Heart right ventricle (tissue), 16 donors: ENCODE measurements around the gene ECEL1. TPM values are rescaled to one million over a fixed set of nuclear protein-coding genes. Genes with fewer than 3 reads are reported as not detected.
A peak's percentile ranks its signal among the peaks of the same experiment; 100 is the strongest.

ENCODE experiments used
- ATAC-seq, 8 donors: fragments of 200-7000 bp; cut with Tn5 transposase; one replicate each; pipeline ENCODE4 v1.9.1; 2020; ENCODE audit warnings: mild to moderate bottlenecking in 8 of 8, moderate library complexity in 8 of 8, moderate number of reproducible peaks in 1 of 8
- DNase-seq, 2 donors: peaks; one replicate each; pipeline ENCODE4 v3.0.0-alpha.2; 2020
- H3K27ac ChIP-seq, 10 donors: fragments of 200-600 bp; sonication (generic) in 2 of 10; one replicate each; pipeline versions ENCODE4 v1.5.0 to v1.8.0; 2020 to 2022; ENCODE audit warnings: mild to moderate bottlenecking in 3 of 10
- H3K27me3 ChIP-seq, 7 donors: fragments of 200-600 bp; one replicate each; pipeline ENCODE4 v1.8.0; 2021 to 2022; ENCODE audit warnings: mild to moderate bottlenecking in 2 of 7
- H3K36me3 ChIP-seq, 9 donors: fragments of 200-600 bp; sonication (generic) in 1 of 9; one replicate each; pipeline versions ENCODE4 v1.5.0 to v1.8.0; 2020 to 2022; ENCODE audit warnings: mild to moderate bottlenecking in 2 of 9
- H3K4me1 ChIP-seq, 9 donors: fragments of 200-600 bp; sonication (generic) in 1 of 9; one replicate each; pipeline versions ENCODE4 v1.5.0 to v1.8.0; 2020 to 2022; ENCODE audit warnings: mild to moderate bottlenecking in 4 of 9
- H3K4me3 ChIP-seq, 10 donors: fragments of 200-600 bp; sonication (generic) in 2 of 10; one replicate each; pipeline versions ENCODE4 v1.5.0 to v1.8.0; 2020 to 2022; ENCODE audit warnings: mild to moderate bottlenecking in 7 of 10, moderate library complexity in 2 of 10
- H3K9me3 ChIP-seq, 11 donors: fragments of 200-600 bp in 10 of 11; sonication (generic) in 2 of 11; one replicate each; pipeline versions ENCODE4 v1.5.0 to v1.8.0; 2013 to 2022; ENCODE audit warnings: mild to moderate bottlenecking in 2 of 11, control low read depth in 1 of 11, moderate library complexity in 1 of 11
- WGBS, 2 donors: extraction: QIAGEN DNeasy Blood & Tissue Kit; methylation state at CpG; one replicate each; pipeline ENCODE4 v1.1.7; 2013; ENCODE audit warnings: inconsistent platforms in 1 of 2; 5-methylcytosine and 5-hydroxymethylcytosine counted together
- intact Hi-C, 10 donors: fragments of 100-400 bp; cut with DNase I; formaldehyde crosslinking; loops; one replicate each; pipeline versions ENCODE4 v1.11.1 to v1.14.2; 2022
- polyA plus RNA-seq, 2 donors: library from polyadenylated mRNA; stranded (reverse); fragments of 200-250 nt; gene quantifications; one replicate each; pipeline ENCODE4 v1.2.3, GENCODE V29; 2013
- total RNA-seq, 10 donors: library from RNA; stranded (reverse); fragmentation: NEBNext Ultra II Directional in 3 of 10; extraction: Animal tissue kit (Norgen Biotek cat#: 25700) in 3 of 10; gene quantifications; one replicate each; pipeline versions ENCODE4 v1.2.1 to v1.2.4, GENCODE V29; 2021 to 2023
- TF ChIP-seq, protein P1 (sequence below), 9 donors: fragments of 200-600 bp; sonication (generic) in 2 of 9; IDR thresholded peaks; one replicate each; pipeline versions ENCODE4 v1.5.0 to v1.8.0; 2021 to 2022; ENCODE audit warnings: antibody characterized with exemption in 9 of 9, mild to moderate bottlenecking in 5 of 9, moderate library complexity in 1 of 9
- donor health status: Arrhythmogenic right ventricular cardiomyopathy.
- donor health status: ischemic (EF 13 %, LVEDD 7.1; RV severe dilation, severe dysfunction).
- donor health status: healthy with polysubstance abuse.
- donor health status: DM: no; HTN: yes; CAD: no.
- donor health status: DM: no; HTN: no; CAD: no.
- donor health status: ischemic (EF 25% LVEDD 6.9; RV normal size, moderate dysfunction).
- donor health status: ischemic (EF 25% LVEDD 5.7; RV mildly dilated, moderate dysfunction).
- donor health status: healthy.
- donor health status: DM: yes; HTN: yes; CAD: no.
- donor health status: Ischemic cardiomyopathy.
- donor health status: ischemic (EF 35%, LVEDD 5.7; RV mildly dilated, moderate dysfunction).
- donor health status: nonischemic (EF 11% LVEDD 7.7; RV severe dilation, severe dysfunction).
- donor health status: DM: yes; HTN: yes; CAD: no.
- donor health status: PGD.
- donor health status: ischemic (EF 29% LVEDD 5.4; RV normal size, mild dysfunction).
- donor health status: nonischemic (EF 23%, LVEDD 6.1; RV moderate dilation, normal function).

Gene ECEL1
- total and polyA plus RNA-seq, 12 donors: 0.23 to 1.5 (median 0.39) TPM; not detected in 8

DNA sequence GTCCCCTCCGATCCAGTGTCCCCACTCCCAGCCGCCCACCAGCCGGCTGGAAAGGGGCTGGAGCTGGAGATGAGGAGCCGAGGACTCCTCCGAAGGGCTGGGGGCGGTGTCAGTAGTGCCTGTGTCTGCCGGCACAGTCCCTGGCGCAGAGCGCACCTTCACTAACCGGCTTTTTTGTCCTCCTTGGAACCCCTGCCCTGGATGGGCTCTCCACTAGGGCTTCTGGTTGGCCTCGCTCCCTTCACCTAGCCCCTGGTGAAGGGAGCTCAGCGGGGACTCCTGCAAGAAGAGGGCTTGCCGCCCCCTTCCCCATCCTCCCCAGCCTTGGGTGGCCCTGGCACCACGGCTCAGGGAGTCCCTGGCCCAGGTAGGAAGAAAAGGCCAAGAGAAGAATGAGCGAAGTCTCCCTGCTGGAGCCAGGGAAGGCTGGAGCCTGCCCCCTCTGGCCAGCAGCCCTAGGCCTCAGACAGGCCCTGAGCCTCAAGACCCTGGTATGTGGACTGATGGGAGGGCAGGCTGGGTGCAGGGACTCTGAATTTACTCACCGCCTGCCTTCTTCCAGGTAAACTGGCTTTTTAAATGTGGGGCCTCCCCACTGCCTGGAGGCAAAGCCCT, 570 bp upstream of the ECEL1 start:
- 45% methylated on average over 16 of the region's 16 CpGs for WGBS, 2 donors
- ATAC-seq: no peak
- DNase-seq: no peak
- Histone ChIP-seq H3K4me3 (no peak overlapping the region), H3K4me1 (peaks cover 0 to 18% (median 11%) of the 10 kb centered on the region in 9 donors), H3K9me3 (no peaks in the 10 kb centered on the region), H3K27me3 (peaks cover 25 to 70% (median 61%) of the 10 kb centered on the region in 7 donors), H3K36me3 (no peaks in the 10 kb centered on the region), H3K27ac (no peak overlapping the region)
- intact Hi-C loops: no loop called here
- TF ChIP-seq, protein P1, sequence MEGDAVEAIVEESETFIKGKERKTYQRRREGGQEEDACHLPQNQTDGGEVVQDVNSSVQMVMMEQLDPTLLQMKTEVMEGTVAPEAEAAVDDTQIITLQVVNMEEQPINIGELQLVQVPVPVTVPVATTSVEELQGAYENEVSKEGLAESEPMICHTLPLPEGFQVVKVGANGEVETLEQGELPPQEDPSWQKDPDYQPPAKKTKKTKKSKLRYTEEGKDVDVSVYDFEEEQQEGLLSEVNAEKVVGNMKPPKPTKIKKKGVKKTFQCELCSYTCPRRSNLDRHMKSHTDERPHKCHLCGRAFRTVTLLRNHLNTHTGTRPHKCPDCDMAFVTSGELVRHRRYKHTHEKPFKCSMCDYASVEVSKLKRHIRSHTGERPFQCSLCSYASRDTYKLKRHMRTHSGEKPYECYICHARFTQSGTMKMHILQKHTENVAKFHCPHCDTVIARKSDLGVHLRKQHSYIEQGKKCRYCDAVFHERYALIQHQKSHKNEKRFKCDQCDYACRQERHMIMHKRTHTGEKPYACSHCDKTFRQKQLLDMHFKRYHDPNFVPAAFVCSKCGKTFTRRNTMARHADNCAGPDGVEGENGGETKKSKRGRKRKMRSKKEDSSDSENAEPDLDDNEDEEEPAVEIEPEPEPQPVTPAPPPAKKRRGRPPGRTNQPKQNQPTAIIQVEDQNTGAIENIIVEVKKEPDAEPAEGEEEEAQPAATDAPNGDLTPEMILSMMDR (IDR thresholded peaks at IDR 0.05): no peak

DNA sequence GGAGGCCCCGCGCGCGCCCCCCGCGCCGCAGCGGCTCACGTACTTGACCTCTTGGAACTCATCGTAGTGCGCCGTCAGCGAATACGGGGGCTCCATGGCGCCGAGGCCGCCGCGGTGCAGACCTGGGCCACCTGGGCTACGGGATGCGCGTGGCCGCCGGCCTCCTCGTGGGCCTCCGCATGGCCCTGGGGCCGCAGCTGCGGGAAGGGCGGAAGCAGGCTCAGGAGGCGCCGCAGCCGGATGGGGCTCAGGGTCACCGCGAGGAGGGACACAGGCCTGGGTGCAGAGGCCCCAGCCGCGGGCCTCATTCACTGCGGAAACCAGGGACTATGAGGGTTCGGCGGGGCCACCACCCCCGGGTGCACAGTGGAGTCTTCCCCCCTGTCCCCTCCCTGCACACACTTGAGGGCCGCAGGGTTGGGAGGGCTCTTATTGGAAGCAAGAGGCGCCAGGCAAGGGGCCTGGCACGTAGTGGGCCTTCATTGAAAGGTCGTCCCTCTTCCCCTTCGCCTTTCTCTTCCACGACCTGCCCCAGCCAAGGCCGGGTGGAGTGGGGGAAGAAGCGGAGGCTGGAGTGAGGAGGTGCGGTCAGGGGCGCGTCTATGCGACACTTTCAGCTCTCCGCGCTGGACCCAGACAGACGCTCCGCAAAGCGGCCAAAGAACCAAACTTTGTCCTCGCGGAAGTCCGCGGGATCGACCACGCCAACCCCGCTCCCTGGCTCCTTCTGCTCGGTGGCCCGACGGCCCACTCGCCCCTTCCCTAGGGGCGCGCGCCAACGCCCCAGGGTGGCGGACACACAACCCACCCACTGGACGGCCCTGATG, 863 bp downstream of the ECEL1 start:
- Histone ChIP-seq H3K4me1 (peaks cover 0 to 18% (median 11%) of the 10 kb centered on the region in 9 donors), H3K36me3 (no peaks in the 10 kb centered on the region), H3K27ac (no peak overlapping the region), H3K4me3 (peak overlapping the region in 2 of 10 donors; percentile 9 to 17), H3K27me3 (peaks cover 25 to 85% (median 71%) of the 10 kb centered on the region in 7 donors), H3K9me3 (no peaks in the 10 kb centered on the region)
- WGBS, 2 donors: 2 to 3% methylated on average over 74 of the region's 74 CpGs
- ATAC-seq (no peak), DNase-seq (no peak)
- intact Hi-C loops: no loop called here
- TF ChIP-seq, protein P1 (IDR thresholded peaks at IDR 0.05): no peak

DNA sequence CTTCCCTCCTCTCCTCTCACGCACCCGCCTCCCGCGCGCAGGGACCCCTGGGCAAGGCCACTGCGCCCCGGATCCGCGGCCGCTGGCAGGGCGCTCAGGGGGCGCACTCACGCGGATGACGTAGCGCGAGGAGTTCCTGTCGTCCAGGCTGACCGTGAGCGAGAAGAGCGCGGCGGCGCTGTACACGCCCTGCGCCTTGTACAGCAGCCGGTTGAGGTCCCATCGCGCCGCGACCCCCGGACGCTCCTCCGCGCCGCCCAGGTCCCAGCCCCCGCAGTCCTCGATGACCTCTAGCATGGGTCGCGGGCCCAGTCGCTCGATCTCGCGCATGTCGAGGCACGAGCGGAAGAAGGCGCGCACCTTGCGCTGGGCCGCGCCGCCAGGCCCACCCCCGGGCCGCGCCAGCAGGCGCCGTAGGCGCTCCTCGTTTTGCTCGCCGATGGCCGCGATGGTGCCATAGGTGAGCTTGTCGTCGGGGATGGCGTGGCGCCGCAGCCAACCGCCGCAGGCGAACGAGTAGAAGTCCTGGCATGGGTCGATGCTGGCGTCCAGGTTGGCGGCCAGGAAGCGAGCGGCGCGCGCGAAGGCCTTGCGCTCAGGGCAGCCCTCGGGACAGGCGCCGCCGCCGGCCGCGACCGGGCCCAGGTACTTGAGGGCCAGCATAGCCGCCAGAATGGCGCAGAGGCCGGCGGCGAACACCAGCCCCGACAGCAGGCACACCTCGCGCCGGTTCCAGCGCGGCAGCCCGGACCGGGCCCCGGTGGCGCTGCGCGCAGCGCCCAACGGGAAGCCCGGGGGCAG, 1.7 kb downstream of the ECEL1 start:
- H3K36me3 ChIP-seq: no peaks in the 10 kb centered on the region
- 2 to 4% methylated on average over 106 to 111 of the region's 111 CpGs for WGBS, 2 donors
- TF ChIP-seq, protein P1 (IDR thresholded peaks at IDR 0.05): no peak
- ATAC-seq: no peak
- intact Hi-C loops: no loop called here
- H3K4me3 ChIP-seq: no peak overlapping the region
- DNase-seq: no peak
- no peak overlapping the region for H3K27ac ChIP-seq
- peaks cover 25 to 93% (median 73%) of the 10 kb centered on the region in 7 donors for H3K27me3 ChIP-seq
- peaks cover 0 to 18% (median 11%) of the 10 kb centered on the region in 9 donors for H3K4me1 ChIP-seq
- no peaks in the 10 kb centered on the region for H3K9me3 ChIP-seq

DNA sequence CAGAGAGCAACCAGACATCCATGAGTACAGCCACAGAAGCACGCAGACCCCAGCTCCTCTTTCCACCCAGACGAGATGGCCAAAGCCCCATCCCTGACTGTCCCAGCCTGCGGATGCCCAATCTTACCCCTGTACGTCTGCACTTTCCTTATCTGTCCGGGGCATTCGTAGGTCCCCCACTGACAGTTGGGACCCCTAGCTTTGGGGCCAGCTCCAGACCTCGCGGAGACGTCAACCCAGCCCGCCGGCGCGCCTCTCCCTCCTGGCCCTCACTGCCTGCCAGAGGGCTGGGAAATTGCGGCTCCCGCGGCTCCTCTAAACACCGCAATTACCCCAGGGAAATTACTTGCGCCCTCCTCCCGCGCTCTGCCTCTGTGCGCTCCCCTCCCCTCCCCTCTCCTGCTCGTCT, 2.3 kb downstream of the ECEL1 start:
- WGBS, 2 donors: 5 to 9% methylated on average over 22 of the region's 22 CpGs
- TF ChIP-seq, protein P1 (IDR thresholded peaks at IDR 0.05): no peak
- no peak overlapping the region for H3K4me3 ChIP-seq
- no peak for DNase-seq
- peaks cover 25 to 95% (median 77%) of the 10 kb centered on the region in 7 donors for H3K27me3 ChIP-seq
- H3K4me1 ChIP-seq: peaks cover 0 to 18% (median 11%) of the 10 kb centered on the region in 9 donors
- H3K36me3 ChIP-seq: no peaks in the 10 kb centered on the region
- no peak for ATAC-seq
- H3K9me3 ChIP-seq: no peaks in the 10 kb centered on the region
- intact Hi-C loops: no loop called here
- no peak overlapping the region for H3K27ac ChIP-seq
